Measurements from ENCODE around the gene DVL1. TPM values are rescaled to one million over a fixed set of nuclear protein-coding genes. Genes with fewer than 3 reads are reported as not detected.
A peak's percentile ranks its signal among the peaks of the same experiment; 100 is the strongest.

Gene DVL1
- polyA plus RNA-seq, 2 donors: 57.5 to 107 TPM

DNA sequence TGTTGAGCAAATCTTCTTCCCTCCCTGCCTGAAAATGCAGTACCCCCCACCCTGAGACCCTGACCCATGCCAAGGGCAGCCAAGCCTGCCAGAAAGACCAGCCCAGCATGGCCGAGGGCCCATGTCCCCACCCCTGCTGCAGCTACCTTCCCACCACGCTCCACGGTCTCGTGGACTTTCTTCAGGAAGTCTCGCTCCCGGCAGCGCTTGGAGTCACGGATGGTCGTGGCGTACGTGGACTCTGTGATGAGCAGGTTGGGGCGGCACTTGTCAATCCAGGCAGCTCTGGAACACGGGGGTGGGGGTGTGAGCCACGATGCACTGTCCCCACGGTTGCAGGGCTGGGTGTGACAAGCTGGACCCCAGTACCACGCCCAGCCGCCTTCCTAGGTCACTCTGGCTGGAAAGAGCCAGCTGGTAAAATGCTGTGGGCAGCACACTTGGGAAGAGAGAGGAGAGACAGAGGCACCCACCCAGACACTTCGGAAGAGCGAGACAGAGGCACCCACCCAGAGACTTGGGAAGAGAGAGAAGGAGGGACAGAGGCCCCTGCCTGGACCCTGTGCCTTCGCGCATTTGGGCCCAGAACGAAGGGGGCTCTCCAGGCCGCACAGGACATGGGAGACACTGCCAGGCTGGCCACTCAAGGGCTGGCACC, 34.4 kb downstream of the DVL1 start:
- Histone ChIP-seq H3K4me1 (ENCODE audit: control insufficient read depth in 2 of 2, insufficient read depth in 2 of 2, low read length in 1 of 2) (peaks cover 2 to 20% of the 10 kb centered on the region in 2 donors), H3K9me3 (ENCODE audit: control insufficient read depth in 2 of 2, insufficient read depth in 1 of 2, low read depth in 1 of 2, low read length in 1 of 2) (no peaks in the 10 kb centered on the region), H3K36me3 (ENCODE audit: control insufficient read depth in 2 of 2, insufficient read depth in 2 of 2, low read length in 1 of 2) (peaks cover 2 to 59% of the 10 kb centered on the region in 2 donors), H3K27ac (ENCODE audit: low read depth in 2 of 2, low read length in 1 of 2) (no peak overlapping the region), H3K27me3 (ENCODE audit: control insufficient read depth in 1 of 2, insufficient read depth in 2 of 2, low read length in 2 of 2) (no peaks in the 10 kb centered on the region), H3K4me3 (ENCODE audit: low read depth in 1 of 2, low read length in 2 of 2) (no peak overlapping the region)
- 89% methylated on average over 23 of the region's 23 CpGs for WGBS, 2 donors

DNA sequence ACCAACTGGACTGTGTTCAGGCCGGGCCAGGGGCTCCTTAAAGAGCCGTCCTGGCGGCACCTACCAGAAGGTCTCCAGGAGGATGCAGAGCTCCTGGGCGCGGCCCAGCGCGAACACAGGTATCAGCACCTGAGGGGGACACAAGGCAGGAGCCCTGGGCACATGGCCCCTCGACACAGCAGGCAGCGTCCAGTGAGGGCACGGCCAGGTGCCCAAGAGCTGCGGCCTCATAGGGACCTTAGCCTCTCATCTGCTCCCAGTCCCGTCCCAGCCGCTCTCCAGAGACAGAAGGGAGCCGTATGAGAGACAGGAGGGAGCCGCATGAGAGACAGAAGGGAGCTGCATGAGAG, 35.0 kb downstream of the DVL1 start:
- peaks cover 2 to 57% of the 10 kb centered on the region in 2 donors for H3K36me3 ChIP-seq (ENCODE audit: control insufficient read depth in 2 of 2, insufficient read depth in 2 of 2, low read length in 1 of 2)
- WGBS, 2 donors: 94 to 96% methylated on average over 15 of the region's 15 CpGs
- H3K4me1 ChIP-seq (ENCODE audit: control insufficient read depth in 2 of 2, insufficient read depth in 2 of 2, low read length in 1 of 2): peaks cover 3 to 26% of the 10 kb centered on the region in 2 donors
- no peaks in the 10 kb centered on the region for H3K27me3 ChIP-seq (ENCODE audit: control insufficient read depth in 1 of 2, insufficient read depth in 2 of 2, low read length in 2 of 2)
- no peak overlapping the region for H3K4me3 ChIP-seq (ENCODE audit: low read depth in 1 of 2, low read length in 2 of 2)
- no peaks in the 10 kb centered on the region for H3K9me3 ChIP-seq (ENCODE audit: control insufficient read depth in 2 of 2, insufficient read depth in 1 of 2, low read depth in 1 of 2, low read length in 1 of 2)
- no peak overlapping the region for H3K27ac ChIP-seq (ENCODE audit: low read depth in 2 of 2, low read length in 1 of 2)

DNA sequence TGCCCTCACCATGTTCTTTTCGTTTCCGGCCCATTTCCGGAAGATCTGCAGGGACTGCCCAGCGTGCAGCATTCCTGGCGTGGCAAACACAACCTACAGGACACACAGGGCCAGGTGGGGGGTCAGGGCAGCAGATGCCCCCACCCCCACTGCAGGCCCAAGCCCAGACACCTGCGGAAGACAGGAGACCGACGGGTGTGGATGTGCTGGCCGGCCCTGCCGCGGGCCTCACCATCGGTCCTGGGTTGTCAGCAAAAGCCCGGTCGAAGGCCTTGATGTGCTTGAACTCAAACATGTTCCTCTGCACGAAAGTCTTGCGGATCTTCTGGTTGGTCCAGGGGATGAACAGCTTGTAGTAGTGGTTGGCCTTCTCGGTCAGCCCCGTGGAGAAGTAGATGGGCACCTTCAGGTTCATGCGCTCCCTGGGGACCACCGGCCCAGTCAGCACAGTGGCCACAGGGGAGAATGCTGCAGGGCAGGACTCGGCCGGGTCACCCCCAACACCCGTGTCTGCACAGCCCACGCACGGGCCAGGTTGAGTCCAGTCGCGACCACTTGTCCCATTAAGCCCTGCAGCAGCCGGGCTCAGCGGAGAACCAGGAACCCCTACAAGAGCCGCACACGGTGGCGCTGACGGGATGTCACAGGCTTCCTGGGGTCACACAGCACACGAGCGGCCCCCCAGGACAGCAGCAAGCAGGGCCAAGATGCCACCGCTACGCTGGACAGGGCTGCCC, 35.5 kb downstream of the DVL1 start:
- peaks cover 0 to 52% of the 10 kb centered on the region in 2 donors for H3K36me3 ChIP-seq (ENCODE audit: control insufficient read depth in 2 of 2, insufficient read depth in 2 of 2, low read length in 1 of 2)
- 90 to 93% methylated on average over 37 of the region's 37 CpGs for WGBS, 2 donors

DNA sequence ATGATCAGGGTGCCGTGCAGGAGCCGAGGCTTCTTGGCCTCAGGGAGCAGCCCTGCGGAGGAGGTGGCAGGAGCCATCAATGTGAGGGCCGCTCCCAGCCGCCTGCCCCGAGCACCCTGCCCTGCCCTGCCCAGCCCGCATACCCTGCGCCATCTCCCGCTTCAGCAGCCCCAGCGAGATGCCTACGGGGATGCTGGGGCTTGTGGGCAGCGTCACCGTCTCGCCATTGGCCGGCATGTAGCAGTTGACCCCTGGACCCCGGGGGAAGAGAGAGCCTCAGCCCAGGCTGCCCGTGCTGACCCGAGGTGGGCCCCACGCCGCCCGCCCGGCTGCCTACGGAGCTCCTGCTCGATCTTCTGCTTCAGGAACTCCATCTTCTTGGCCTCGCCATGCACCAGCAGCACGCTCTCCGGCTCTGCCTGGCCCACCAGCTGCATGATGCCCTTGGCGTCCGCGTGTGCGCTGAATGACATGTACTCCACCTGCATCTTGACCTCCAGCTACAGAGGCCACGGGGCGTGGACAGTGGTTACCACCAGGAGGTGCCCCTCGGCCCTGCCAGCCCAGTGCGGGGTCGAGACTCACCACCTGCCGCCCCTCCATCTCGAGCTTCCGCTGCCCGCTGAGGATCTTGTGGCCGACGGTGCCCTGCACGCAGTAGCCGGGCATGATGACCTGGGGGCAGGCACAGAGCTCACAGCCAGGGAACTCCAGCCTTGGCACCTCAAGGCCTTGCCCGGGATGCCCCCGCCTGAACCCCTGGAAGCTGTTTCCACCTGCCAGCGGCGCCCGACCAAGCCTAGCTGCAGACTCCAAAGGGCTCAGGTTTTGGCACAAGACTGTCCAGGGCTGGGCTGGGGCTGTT, 36.5 kb downstream of the DVL1 start:
- peaks cover 0 to 52% of the 10 kb centered on the region in 2 donors for H3K36me3 ChIP-seq (ENCODE audit: control insufficient read depth in 2 of 2, insufficient read depth in 2 of 2, low read length in 1 of 2)
- H3K4me3 ChIP-seq (ENCODE audit: low read depth in 1 of 2, low read length in 2 of 2): no peak overlapping the region
- 87 to 90% methylated on average over 48 to 49 of the region's 49 CpGs for WGBS, 2 donors
- H3K27me3 ChIP-seq (ENCODE audit: control insufficient read depth in 1 of 2, insufficient read depth in 2 of 2, low read length in 2 of 2): no peaks in the 10 kb centered on the region
- peaks cover 3 to 22% of the 10 kb centered on the region in 2 donors for H3K4me1 ChIP-seq (ENCODE audit: control insufficient read depth in 2 of 2, insufficient read depth in 2 of 2, low read length in 1 of 2)
- no peaks in the 10 kb centered on the region for H3K9me3 ChIP-seq (ENCODE audit: control insufficient read depth in 2 of 2, insufficient read depth in 1 of 2, low read depth in 1 of 2, low read length in 1 of 2)
- no peak overlapping the region for H3K27ac ChIP-seq (ENCODE audit: low read depth in 2 of 2, low read length in 1 of 2)

More for the DNA sequence above, 35.5 kb downstream of the DVL1 start:
- Histone ChIP-seq H3K9me3 (ENCODE audit: control insufficient read depth in 2 of 2, insufficient read depth in 1 of 2, low read depth in 1 of 2, low read length in 1 of 2) (no peaks in the 10 kb centered on the region), H3K27ac (ENCODE audit: low read depth in 2 of 2, low read length in 1 of 2) (no peak overlapping the region), H3K4me3 (ENCODE audit: low read depth in 1 of 2, low read length in 2 of 2) (no peak overlapping the region), H3K27me3 (ENCODE audit: control insufficient read depth in 1 of 2, insufficient read depth in 2 of 2, low read length in 2 of 2) (no peaks in the 10 kb centered on the region), H3K4me1 (ENCODE audit: control insufficient read depth in 2 of 2, insufficient read depth in 2 of 2, low read length in 1 of 2) (peaks cover 3 to 22% of the 10 kb centered on the region in 2 donors)

- Histone ChIP-seq H3K4me3 (ENCODE audit: low read depth in 1 of 2, low read length in 2 of 2) (peak overlapping the region in 1 of 2 donors; percentile 7), H3K27me3 (ENCODE audit: control insufficient read depth in 1 of 2, insufficient read depth in 2 of 2, low read length in 2 of 2) (no peaks in the 10 kb centered on the region), H3K9me3 (ENCODE audit: control insufficient read depth in 2 of 2, insufficient read depth in 1 of 2, low read depth in 1 of 2, low read length in 1 of 2) (no peaks in the 10 kb centered on the region), H3K4me1 (ENCODE audit: control insufficient read depth in 2 of 2, insufficient read depth in 2 of 2, low read length in 1 of 2) (peaks cover 8 to 29% of the 10 kb centered on the region in 2 donors), H3K36me3 (ENCODE audit: control insufficient read depth in 2 of 2, insufficient read depth in 2 of 2, low read length in 1 of 2) (peaks cover 0 to 52% of the 10 kb centered on the region in 2 donors), H3K27ac (ENCODE audit: low read depth in 2 of 2, low read length in 1 of 2) (peak overlapping the region in 1 of 2 donors; percentile 28)
- WGBS, 2 donors: 88 to 89% methylated on average over 22 of the region's 22 CpGs
Observed at GRCh38 chr1:1311107-1312104, 37.8 kb downstream of the DVL1 start.

- Histone ChIP-seq H3K36me3 (ENCODE audit: control insufficient read depth in 2 of 2, insufficient read depth in 2 of 2, low read length in 1 of 2) (peaks cover 0 to 52% of the 10 kb centered on the region in 2 donors), H3K27me3 (ENCODE audit: control insufficient read depth in 1 of 2, insufficient read depth in 2 of 2, low read length in 2 of 2) (no peaks in the 10 kb centered on the region), H3K9me3 (ENCODE audit: control insufficient read depth in 2 of 2, insufficient read depth in 1 of 2, low read depth in 1 of 2, low read length in 1 of 2) (no peaks in the 10 kb centered on the region), H3K4me1 (ENCODE audit: control insufficient read depth in 2 of 2, insufficient read depth in 2 of 2, low read length in 1 of 2) (peaks cover 17 to 37% of the 10 kb centered on the region in 2 donors), H3K4me3 (ENCODE audit: low read depth in 1 of 2, low read length in 2 of 2) (peak overlapping the region; percentile 73 to 87), H3K27ac (ENCODE audit: low read depth in 2 of 2, low read length in 1 of 2) (peak overlapping the region; percentile 97 to 98)
- 61 to 66% methylated on average over 20 to 21 of the region's 21 CpGs for WGBS, 2 donors
Observed at GRCh38 chr1:1310476-1311053, 38.7 kb downstream of the DVL1 start.

- H3K4me3 ChIP-seq (ENCODE audit: low read depth in 1 of 2, low read length in 2 of 2): peak overlapping the region; percentile 73 to 87
- WGBS, 2 donors: 60 to 72% methylated on average over 3 of the region's 3 CpGs
- H3K9me3 ChIP-seq (ENCODE audit: control insufficient read depth in 2 of 2, insufficient read depth in 1 of 2, low read depth in 1 of 2, low read length in 1 of 2): no peaks in the 10 kb centered on the region
- peak overlapping the region; percentile 97 to 98 for H3K27ac ChIP-seq (ENCODE audit: low read depth in 2 of 2, low read length in 1 of 2)
- H3K4me1 ChIP-seq (ENCODE audit: control insufficient read depth in 2 of 2, insufficient read depth in 2 of 2, low read length in 1 of 2): peaks cover 21 to 42% of the 10 kb centered on the region in 2 donors
- H3K36me3 ChIP-seq (ENCODE audit: control insufficient read depth in 2 of 2, insufficient read depth in 2 of 2, low read length in 1 of 2): peaks cover 0 to 48% of the 10 kb centered on the region in 2 donors
- no peaks in the 10 kb centered on the region for H3K27me3 ChIP-seq (ENCODE audit: control insufficient read depth in 1 of 2, insufficient read depth in 2 of 2, low read length in 2 of 2)
Observed at GRCh38 chr1:1310109-1310385, 39.2 kb downstream of the DVL1 start.

DNA sequence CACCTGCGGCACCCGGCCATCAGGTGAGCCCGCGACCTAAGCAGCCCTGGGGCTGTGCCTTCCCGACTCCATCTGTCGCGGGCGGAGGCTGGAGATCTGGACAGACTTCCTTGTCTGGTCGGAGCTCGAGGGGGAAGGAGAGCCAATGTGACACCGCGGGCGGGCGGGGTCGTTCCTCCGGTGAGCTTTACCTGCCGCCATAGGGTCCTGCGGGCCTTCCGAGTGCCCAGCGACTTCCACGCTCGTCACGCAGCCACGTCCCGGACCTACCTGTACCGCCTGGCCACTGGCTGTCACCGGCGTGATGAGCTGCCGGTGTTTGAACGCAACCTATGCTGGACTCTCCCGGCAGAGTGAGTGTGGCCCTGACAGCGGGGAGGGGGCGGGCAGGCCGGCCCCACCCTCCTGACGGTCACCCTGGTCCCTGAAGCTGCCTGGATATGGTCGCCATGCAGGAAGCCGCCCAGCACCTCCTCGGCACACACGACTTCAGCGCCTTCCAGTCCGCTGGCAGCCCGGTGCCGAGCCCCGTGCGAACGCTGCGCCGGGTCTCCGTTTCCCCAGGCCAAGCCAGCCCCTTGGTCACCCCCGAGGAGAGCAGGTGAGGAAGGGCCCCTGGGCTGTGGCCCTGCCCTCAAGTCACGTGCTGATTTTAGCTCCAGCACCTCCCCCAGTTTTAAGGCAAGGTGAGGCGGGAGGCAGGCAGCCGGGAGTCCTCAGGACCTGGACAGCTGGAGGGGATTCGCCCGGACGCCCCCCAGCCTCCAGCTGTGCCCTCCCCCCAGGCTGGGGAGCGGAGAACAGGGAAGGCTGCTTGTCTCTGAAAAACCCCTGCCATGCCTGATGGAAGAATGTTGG, 39.7 kb downstream of the DVL1 start:
- no peaks in the 10 kb centered on the region for H3K27me3 ChIP-seq (ENCODE audit: control insufficient read depth in 1 of 2, insufficient read depth in 2 of 2, low read length in 2 of 2)
- peak overlapping the region; percentile 97 to 98 for H3K27ac ChIP-seq (ENCODE audit: low read depth in 2 of 2, low read length in 1 of 2)
- H3K4me1 ChIP-seq (ENCODE audit: control insufficient read depth in 2 of 2, insufficient read depth in 2 of 2, low read length in 1 of 2): peaks cover 25 to 48% of the 10 kb centered on the region in 2 donors
- peaks cover 0 to 42% of the 10 kb centered on the region in 2 donors for H3K36me3 ChIP-seq (ENCODE audit: control insufficient read depth in 2 of 2, insufficient read depth in 2 of 2, low read length in 1 of 2)
- peak overlapping the region; percentile 73 to 87 for H3K4me3 ChIP-seq (ENCODE audit: low read depth in 1 of 2, low read length in 2 of 2)
- no peaks in the 10 kb centered on the region for H3K9me3 ChIP-seq (ENCODE audit: control insufficient read depth in 2 of 2, insufficient read depth in 1 of 2, low read depth in 1 of 2, low read length in 1 of 2)
- 21 to 25% methylated on average over 55 to 57 of the region's 57 CpGs for WGBS, 2 donors

All from esophagus (tissue), 2 donors.